Measurements from ENCODE around the gene CABS1. TPM values are rescaled to one million over a fixed set of nuclear protein-coding genes. Genes with fewer than 3 reads are reported as not detected.

The CABS1 gene
- total RNA-seq (2022; extraction: Qiagen RNA extraction; ENCODE audit: low read depth): not detected in 5 replicates

DNA sequence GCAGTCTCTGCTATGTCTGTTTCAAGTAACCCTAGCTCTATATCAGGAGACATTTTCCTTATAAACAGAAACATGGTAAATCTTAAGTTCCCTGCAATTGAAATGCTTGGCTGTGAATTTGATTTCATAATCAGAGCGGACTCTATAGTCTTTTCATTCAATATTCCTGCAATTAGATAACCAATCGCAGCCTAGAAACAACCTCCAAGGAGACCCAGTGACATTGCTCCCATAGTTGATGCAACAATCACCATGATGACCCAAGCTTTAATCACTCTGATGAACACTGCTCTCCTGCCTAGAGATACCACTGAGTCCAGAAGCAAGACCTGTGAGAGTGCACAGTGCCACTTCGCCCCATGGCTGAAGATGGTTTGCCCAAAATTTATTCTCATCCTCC lies at the start of gene CABS1:
TSS of gene CABS1 (plus strand) at position 301 of the 400 bp plus-strand sequence. CDS start at position 360, 59 bp downstream.

GRCh38 chr4:70360460-70360859 lies 25.7 kb downstream of the CABS1 start, which contains the start of gene SMR3A:
Gene SMR3A (plus strand): TSS chr4:70360760. CDS start chr4:70362116, 1,356 bp downstream.

GRCh38 chr4:70382691-70383181 lies 48.0 kb downstream of the CABS1 start, which contains the start of gene SMR3B:
Gene SMR3B (plus strand): TSS chr4:70383131. CDS start chr4:70384511, 1,380 bp downstream.

Other genes starting within 250 kb of the CABS1 start
- not detected in 5 replicates for gene PRR27, start 180.7 kb upstream of the CABS1 start, total RNA-seq (2022; extraction: Qiagen RNA extraction; ENCODE audit: low read depth)
- gene ODAM, start 139.3 kb upstream of the CABS1 start, total RNA-seq (2022; extraction: Qiagen RNA extraction; ENCODE audit: low read depth): not detected in 5 replicates
- not detected in 5 replicates for gene FDCSP, start 108.9 kb upstream of the CABS1 start, total RNA-seq (2022; extraction: Qiagen RNA extraction; ENCODE audit: low read depth)
- gene CSN3, start 92.4 kb upstream of the CABS1 start, total RNA-seq (2022; extraction: Qiagen RNA extraction; ENCODE audit: low read depth): not detected in 5 replicates
- not detected in 5 replicates for gene SMR3A, start 25.8 kb downstream of the CABS1 start, total RNA-seq (2022; extraction: Qiagen RNA extraction; ENCODE audit: low read depth)
- not detected in 5 replicates for gene SMR3B, start 48.1 kb downstream of the CABS1 start, total RNA-seq (2022; extraction: Qiagen RNA extraction; ENCODE audit: low read depth)
- not detected in 5 replicates for gene OPRPN, start 63.0 kb downstream of the CABS1 start, total RNA-seq (2022; extraction: Qiagen RNA extraction; ENCODE audit: low read depth)
- gene MUC7, start 137.2 kb downstream of the CABS1 start, total RNA-seq (2022; extraction: Qiagen RNA extraction; ENCODE audit: low read depth): not detected in 5 replicates
- 0.09 to 0.22 TPM in 2 of 5 replicates, not detected in the others for gene AMTN, start 183.6 kb downstream of the CABS1 start, total RNA-seq (2022; extraction: Qiagen RNA extraction; ENCODE audit: low read depth)